Coronary artery (tissue), 2 donors: ENCODE measurements around the gene AP2S1.

Source experiments
- DNase-seq: peaks from one replicate; pipeline ENCODE4 v3.0.0-alpha.2; 2017; ENCODE audit warnings: low spot score
- H3K27ac ChIP-seq, 2 donors: fragments of 200-600 bp; sonication (generic); one replicate each; pipeline ENCODE4 v1.5.1; 2016 to 2019
- H3K4me3 ChIP-seq: fragments of 200-600 bp; sonication (generic); 2 replicates; pipeline ENCODE4 v1.5.1; 2016; ENCODE audit warnings: mild to moderate bottlenecking, moderate library complexity
- CTCF ChIP-seq: fragments of 200-600 bp; sonication (generic); IDR thresholded peaks from one replicate; pipeline ENCODE4 v1.5.1; 2019; ENCODE audit warnings: antibody characterized with exemption

Gene AP2S1

GRCh38 chr19:46866407-46867136, 15.9 kb upstream of the AP2S1 start:
- Histone ChIP-seq H3K27ac (peak overlapping the region; percentile 9 to 18), H3K4me3 (no peak overlapping the region)
- TF ChIP-seq CTCF, result no peak
- DNase-seq, result no peak

DNA sequence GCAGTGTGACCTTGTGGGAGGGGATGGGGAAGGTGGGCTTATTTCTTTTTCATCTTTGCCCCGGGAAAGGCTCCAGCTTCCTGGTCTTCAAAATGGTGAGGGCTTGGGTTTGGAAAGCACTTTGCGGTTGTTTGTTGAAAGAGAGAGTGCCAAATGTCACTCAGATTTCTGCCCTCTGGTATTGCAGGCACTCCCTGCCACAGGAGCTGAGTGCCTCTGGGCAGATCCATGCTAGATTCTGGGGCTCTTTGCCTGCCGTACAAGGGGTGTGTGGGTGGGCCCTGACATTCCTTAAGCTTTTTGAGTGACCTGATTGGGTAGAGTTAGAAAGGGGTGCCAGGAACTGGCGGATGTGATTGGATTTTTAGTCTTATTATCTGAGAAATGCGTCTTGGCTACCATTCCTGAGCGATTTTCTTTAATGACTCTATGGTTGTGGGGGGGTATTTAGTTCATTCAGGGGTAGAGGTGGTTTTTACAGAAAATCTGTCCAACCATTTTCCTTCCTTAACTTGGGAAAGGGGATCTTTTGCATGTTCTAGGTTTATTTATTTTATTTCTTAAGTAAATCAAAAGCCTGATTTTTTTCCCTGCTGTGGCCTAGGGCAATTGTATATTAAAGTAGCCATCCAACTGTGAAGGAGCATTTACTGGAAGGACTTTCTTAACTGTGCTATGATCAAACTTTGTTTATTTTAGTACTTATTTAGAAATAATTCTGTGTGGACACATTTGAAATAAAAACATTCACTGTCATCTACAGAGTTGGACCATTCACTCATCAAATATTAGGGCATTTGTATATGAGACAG, 13.4 kb upstream of the AP2S1 start:
- peak overlapping the region; percentile 82 for H3K4me3 ChIP-seq
- TF ChIP-seq CTCF, result no peak
- DNase-seq, result no peak
- peak overlapping the region; percentile 12 to 97 for H3K27ac ChIP-seq

DNA sequence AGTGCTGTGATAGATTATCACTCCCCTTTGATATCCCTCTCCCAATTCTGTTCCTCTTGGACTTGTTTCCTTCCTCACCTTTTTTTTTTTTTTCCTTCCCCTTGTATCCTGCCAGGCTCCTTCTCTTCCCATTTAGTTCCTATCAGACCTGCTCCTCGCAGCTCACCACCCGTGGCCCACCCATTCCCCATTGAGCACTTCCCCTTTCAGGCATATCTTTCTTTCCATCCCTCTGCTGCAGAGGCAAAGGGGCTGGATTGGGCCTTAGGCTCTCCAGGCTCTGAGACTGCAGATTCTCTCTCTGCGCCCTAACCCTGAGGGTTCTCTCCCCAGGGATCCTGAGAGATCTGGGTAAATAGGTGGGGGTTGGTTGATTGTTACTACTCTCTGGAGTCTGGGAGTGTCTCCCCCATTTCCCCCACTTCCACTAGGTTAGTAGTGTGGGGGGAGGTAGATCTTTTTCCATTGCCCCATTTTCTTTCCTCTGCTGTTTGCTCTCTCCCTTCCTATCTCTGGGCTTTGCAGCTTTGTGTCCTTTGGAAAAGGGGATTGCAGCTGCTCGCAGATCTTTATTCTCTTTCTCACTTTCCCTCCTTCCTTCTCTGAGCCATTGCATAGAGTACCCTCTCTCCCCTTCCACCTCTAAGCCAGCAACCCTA, 12.5 kb upstream of the AP2S1 start:
- DNase-seq, result no peak
- Histone ChIP-seq H3K27ac (peak overlapping the region; percentile 12 to 97), H3K4me3 (peak overlapping the region; percentile 82)
- no peak for TF ChIP-seq CTCF

DNA sequence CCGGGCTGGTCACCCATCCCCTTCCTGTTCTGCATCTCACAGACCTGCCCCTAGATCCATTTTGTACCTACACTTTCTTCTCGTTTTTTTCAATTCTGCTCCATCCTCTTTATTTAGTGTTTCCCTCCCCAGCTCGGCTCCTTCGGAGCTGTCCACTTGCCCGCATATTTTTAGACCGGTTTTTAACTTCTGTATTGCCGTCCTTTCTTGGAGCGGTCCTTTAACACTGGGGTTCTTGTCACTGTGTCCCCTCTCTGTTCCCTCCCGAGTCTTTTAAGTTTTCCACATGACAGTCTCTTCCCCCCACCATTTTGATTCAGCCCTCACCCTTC, 11.8 kb upstream of the AP2S1 start:
- Histone ChIP-seq H3K4me3 (peak overlapping the region; percentile 82), H3K27ac (peak overlapping the region; percentile 96 to 97)
- no peak for DNase-seq
- TF ChIP-seq CTCF, result no peak

- no peak for TF ChIP-seq CTCF
- peak overlapping the region; percentile 82 for H3K4me3 ChIP-seq
- no peak for DNase-seq
- H3K27ac ChIP-seq, result peak overlapping the region; percentile 96 to 97
Observed at GRCh38 chr19:46861691-46862502, 11.3 kb upstream of the AP2S1 start.

GRCh38 chr19:46860846-46861690, 10.4 kb upstream of the AP2S1 start, which contains the start of gene ARHGAP35:
Gene ARHGAP35, plus strand, starts transcription at chr19:46860997. Its CDS starts 57,679 bp downstream, at chr19:46918676.
- H3K27ac ChIP-seq, result peak within 1 kb of the TSS; percentile 96 to 97
- H3K4me3 ChIP-seq, result peak within 1 kb of the TSS; percentile 82
- no peak for TF ChIP-seq CTCF
- no peak for DNase-seq
